NOMO-1 (cell line): ENCODE results near the gene LGSN.
"Not testable (repeated sequence)": the region's sequence is repeated elsewhere in the genome, so short reads cannot be mapped to it uniquely, and the experiment has no call there.

Source experiments
- DNase-seq, 2 experiments: peaks; one replicate each; lab custom pipeline; 2025; ENCODE audit not compliant: unreplicated experiment in 2 of 2; lab: John Stamatoyannopoulos, UW

The LGSN gene

DNA sequence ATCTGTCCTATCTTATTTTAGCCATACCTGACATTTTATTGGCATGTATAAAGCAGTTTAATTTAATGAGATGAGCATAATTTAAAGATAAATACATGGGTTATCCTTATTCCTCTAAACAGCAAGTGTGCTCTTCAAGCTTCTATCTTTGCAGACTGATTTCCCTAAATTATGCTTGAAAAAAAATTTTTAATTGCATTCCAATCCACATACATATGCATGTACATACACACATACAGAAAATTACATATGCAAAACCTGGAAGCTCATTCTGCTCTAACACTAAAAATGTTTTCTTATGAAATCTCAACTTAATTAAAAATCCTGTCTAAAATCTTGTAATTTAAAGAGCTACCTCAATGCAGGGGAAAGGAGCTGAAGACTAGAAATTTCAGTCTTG, 73.2 kb downstream of the LGSN start:
- DNase-seq = no peak

GRCh38 chr6:63245909-63246308, 73.9 kb downstream of the LGSN start:
- no peak for DNase-seq

DNA sequence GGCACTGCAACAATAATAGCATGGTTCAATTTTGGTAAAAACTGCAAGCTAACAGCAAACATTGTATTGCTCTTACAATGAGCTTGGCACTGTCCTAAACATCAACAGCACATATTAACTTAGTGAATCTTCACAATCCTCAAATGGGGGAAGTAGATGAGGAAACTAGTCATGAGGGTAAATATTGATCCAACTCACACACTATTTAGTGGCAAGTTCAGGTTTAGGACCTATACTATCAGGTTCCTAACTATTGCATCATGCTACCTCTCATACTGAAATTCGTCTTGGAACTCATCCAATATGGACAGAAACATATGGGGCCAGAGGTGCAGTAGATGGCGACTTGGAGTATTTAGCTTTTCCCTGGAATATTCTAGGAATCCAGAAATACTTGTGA, 74.4 kb downstream of the LGSN start:
- DNase-seq = no peak

DNA sequence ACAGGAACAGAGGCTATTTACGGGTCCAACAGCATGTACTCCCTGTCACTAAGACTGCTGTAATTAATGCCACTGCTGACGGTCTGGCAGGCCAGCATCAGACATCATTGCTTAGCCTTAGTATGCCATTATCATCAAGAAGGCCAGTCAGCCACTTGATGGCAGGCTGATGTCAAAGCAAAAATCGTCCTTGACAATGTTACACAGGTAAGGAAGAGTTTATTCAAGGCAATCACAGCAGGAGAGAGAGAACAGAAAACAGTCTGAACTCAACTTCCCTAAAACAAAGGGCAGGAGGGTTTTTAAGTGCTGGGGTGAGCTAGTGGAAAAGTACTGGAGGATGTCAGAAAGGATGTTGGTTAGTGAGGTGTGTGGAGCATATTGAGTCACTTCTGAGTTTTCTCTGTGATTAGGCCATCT, 83.4 kb downstream of the LGSN start:
- peak; percentile 32 to 68 for DNase-seq

DNA sequence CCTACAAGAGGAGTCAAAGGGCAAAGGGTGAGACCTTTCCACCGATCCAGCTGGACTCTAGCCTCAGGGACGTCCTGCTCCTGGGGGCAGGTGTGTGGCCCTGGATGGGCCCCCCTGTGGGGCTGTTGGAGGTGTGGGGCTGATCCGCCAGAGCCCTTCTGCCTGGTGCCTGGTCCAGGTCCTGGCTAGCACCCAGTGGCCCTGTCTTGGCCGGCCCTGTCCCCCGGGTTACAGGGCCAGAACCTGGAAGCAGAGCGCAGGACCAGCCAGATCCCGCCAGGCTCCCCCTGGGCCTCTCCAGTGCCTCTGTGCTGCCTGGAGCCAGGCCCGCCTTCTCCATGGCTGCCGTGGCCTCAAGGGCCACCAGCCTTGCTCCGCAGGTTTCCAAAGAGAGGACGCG, 89.3 kb downstream of the LGSN start:
- not testable (repeated sequence) for DNase-seq

DNA sequence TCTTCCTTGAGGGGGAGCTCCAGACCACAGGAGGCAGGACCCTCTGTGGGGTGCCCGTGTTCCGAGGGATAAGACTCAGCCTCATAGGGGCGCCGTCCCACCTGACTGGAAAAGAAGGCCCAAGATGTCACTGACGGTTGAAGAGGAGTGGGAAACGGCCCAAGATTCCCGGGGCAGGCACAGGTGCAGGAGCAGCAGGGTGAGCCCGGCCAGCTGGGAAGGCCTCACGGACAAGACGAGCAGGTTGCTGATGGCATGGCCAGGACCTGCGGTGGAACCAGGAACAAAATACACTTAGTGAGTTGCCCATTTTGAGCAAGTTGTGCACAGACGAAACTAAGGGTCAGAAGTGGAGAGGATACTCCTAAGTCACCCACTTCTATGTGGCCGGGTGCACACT, 89.8 kb downstream of the LGSN start:
- DNase-seq = not testable (repeated sequence)

- DNase-seq = not testable (repeated sequence)
Observed at GRCh38 chr6:63227928-63228894, 91.6 kb downstream of the LGSN start.

DNA sequence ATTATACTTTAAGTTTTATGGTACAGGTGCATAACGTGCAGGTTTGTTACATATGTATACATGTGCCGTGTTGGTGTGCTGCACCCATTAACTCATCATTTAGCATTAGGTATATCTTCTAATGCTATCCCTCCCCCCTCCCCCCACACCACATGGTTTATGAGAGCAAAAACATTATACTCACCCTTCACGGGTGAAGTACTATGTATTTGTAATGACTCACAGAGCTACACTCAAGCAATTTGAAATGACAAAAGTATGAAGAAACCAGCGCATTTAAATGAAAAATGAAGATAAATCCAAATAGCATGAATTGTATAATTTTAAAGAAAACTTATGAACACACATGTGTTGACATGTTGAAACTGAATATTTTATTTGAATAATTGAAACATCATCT, 93.8 kb downstream of the LGSN start:
- not testable (repeated sequence) for DNase-seq
